H9 (cell line): ENCODE data around the gene NCOR2. TPM values are rescaled to one million over a fixed set of nuclear protein-coding genes. Genes with fewer than 3 reads are reported as not detected.

Source experiments
- DNase-seq: peaks from one replicate; pipeline ENCODE4 v3.0.0-alpha.2; 2017
- H2AFZ ChIP-seq: one replicate; pipeline ENCODE4 v1.6.1; 2013; ENCODE audit warnings: mild to moderate bottlenecking, low read length, control low read depth, moderate library complexity
- H2AK5ac ChIP-seq: 2 replicates; pipeline ENCODE4 v1.6.1; 2013; ENCODE audit warnings: low read length, control low read depth, mixed read lengths; ENCODE audit not compliant: insufficient read length
- H2BK120ac ChIP-seq: one replicate; pipeline ENCODE4 v1.6.1; 2013; ENCODE audit warnings: low read depth, mild to moderate bottlenecking, low read length, control low read depth, inconsistent platforms; ENCODE audit not compliant: poor library complexity, severe bottlenecking
- H2BK12ac ChIP-seq: 2 replicates; pipeline ENCODE4 v1.6.1; 2013; ENCODE audit warnings: low read length, control low read depth, mixed read lengths, low read depth; ENCODE audit not compliant: insufficient read length
- H2BK15ac ChIP-seq: 2 replicates; pipeline ENCODE4 v1.6.1; 2013; ENCODE audit warnings: low read depth, low read length, control low read depth
- H2BK20ac ChIP-seq: one replicate; pipeline ENCODE4 v1.6.1; 2013; ENCODE audit warnings: low read depth, mild to moderate bottlenecking, low read length, control low read depth, inconsistent platforms; ENCODE audit not compliant: poor library complexity, severe bottlenecking
- H2BK5ac ChIP-seq: 2 replicates; pipeline ENCODE4 v1.6.1; 2013; ENCODE audit warnings: low read length, control low read depth, mixed read lengths; ENCODE audit not compliant: insufficient read length
- H3K14ac ChIP-seq: 2 replicates; pipeline ENCODE4 v1.6.1; 2013; ENCODE audit warnings: low read length, control low read depth; ENCODE audit not compliant: insufficient read depth
- H3K18ac ChIP-seq: 2 replicates; pipeline ENCODE4 v1.6.1; 2013; ENCODE audit warnings: low read depth, mild to moderate bottlenecking, mixed read lengths, low read length, control low read depth; ENCODE audit not compliant: insufficient read length
- H3K23ac ChIP-seq: 2 replicates; pipeline ENCODE4 v1.6.1; 2013; ENCODE audit warnings: low read length, control low read depth, mixed read lengths, low read depth; ENCODE audit not compliant: insufficient read length
- H3K23me2 ChIP-seq: 2 replicates; pipeline ENCODE4 v1.6.1; 2013; ENCODE audit warnings: low read depth, mild to moderate bottlenecking, mixed read lengths, low read length, control low read depth; ENCODE audit not compliant: insufficient read length, poor library complexity, severe bottlenecking
- H3K27ac ChIP-seq: 2 replicates; pipeline ENCODE4 v1.5.1; 2013; ENCODE audit warnings: low read length, control low read depth, mixed read lengths, low read depth; ENCODE audit not compliant: insufficient read length
- H3K27me3 ChIP-seq: 2 replicates; pipeline ENCODE4 v1.6.1; 2013; ENCODE audit warnings: low read length, control low read depth, inconsistent platforms; ENCODE audit not compliant: insufficient read depth
- H3K4ac ChIP-seq: 2 replicates; pipeline ENCODE4 v1.6.1; 2013; ENCODE audit warnings: low read depth, mild to moderate bottlenecking, control low read depth, inconsistent platforms, low read length, moderate library complexity
- H3K4me1 ChIP-seq: 2 replicates; pipeline ENCODE4 v1.6.1; 2013; ENCODE audit warnings: low read length, control low read depth, inconsistent platforms; ENCODE audit not compliant: insufficient read depth
- H3K4me2 ChIP-seq: 2 replicates; pipeline ENCODE4 v1.6.1; 2013; ENCODE audit warnings: low read length, control low read depth, mixed read lengths; ENCODE audit not compliant: insufficient read length, insufficient read depth
- H3K56ac ChIP-seq: 2 replicates; pipeline ENCODE4 v1.6.1; 2013; ENCODE audit warnings: low read depth, mild to moderate bottlenecking, mixed read lengths, low read length, control low read depth; ENCODE audit not compliant: insufficient read length
- H3K79me1 ChIP-seq: 2 replicates; pipeline ENCODE4 v1.6.1; 2013; ENCODE audit warnings: low read depth, mild to moderate bottlenecking, moderate library complexity, low read length, control low read depth, inconsistent platforms; ENCODE audit not compliant: insufficient read depth, poor library complexity, severe bottlenecking
- H3K79me2 ChIP-seq: 2 replicates; pipeline ENCODE4 v1.6.1; 2013; ENCODE audit warnings: low read length, control low read depth, inconsistent platforms; ENCODE audit not compliant: insufficient read depth
- H3K9ac ChIP-seq: 2 replicates; pipeline ENCODE4 v1.6.1; 2013; ENCODE audit warnings: low read length, control low read depth, mixed read lengths; ENCODE audit not compliant: insufficient read length; ENCODE audit errors: extremely low read depth
- H3K9me3 ChIP-seq: one replicate; pipeline ENCODE4 v1.6.1; 2013; ENCODE audit warnings: low read depth, low read length, inconsistent platforms; ENCODE audit not compliant: control insufficient read depth
- H3T11ph ChIP-seq: one replicate; pipeline ENCODE4 v1.6.1; 2013; ENCODE audit warnings: mild to moderate bottlenecking, low read length, control low read depth, inconsistent platforms
- H4K20me1 ChIP-seq: one replicate; pipeline ENCODE4 v1.6.1; 2013; ENCODE audit not compliant: control insufficient read depth, insufficient read length, insufficient read depth
- H4K5ac ChIP-seq: 2 replicates; pipeline ENCODE4 v1.6.1; 2013; ENCODE audit warnings: low read depth, mild to moderate bottlenecking, mixed read lengths, low read length, control low read depth; ENCODE audit not compliant: insufficient read length
- H4K8ac ChIP-seq: replicated peaks from 2 replicates; pipeline ENCODE4 v1.6.1; 2013; ENCODE audit warnings: low read length, control low read depth, mixed read lengths, low read depth; ENCODE audit not compliant: insufficient read length
- H4K91ac ChIP-seq: 2 replicates; pipeline ENCODE4 v1.6.1; 2013; ENCODE audit warnings: low read depth, mild to moderate bottlenecking, moderate library complexity, mixed read lengths, low read length, control low read depth; ENCODE audit not compliant: insufficient read length
- H3K27ac Mint-ChIP-seq, 3 experiments: 2 replicates in 2 of 3; 3 replicates in 1 of 3; pipeline ENCODE4 v1.8.0; 2020 to 2021; ENCODE audit warnings: mixed read lengths in 3 of 3, mild to moderate bottlenecking in 1 of 3, moderate library complexity in 1 of 3
- H3K27me3 Mint-ChIP-seq: 2 replicates; pipeline ENCODE4 v1.8.0; 2021; ENCODE audit warnings: low read depth, mild to moderate bottlenecking, moderate library complexity, mixed read lengths
- H3K36me3 Mint-ChIP-seq, 3 experiments: 2 replicates in 2 of 3; 3 replicates in 1 of 3; pipeline ENCODE4 v1.8.0; 2020 to 2021; ENCODE audit warnings: low read depth in 3 of 3, mixed read lengths in 3 of 3; ENCODE audit not compliant: insufficient read depth in 1 of 3
- H3K4me1 Mint-ChIP-seq, 2 experiments: 2 replicates each; pipeline ENCODE4 v1.8.0; 2020; ENCODE audit warnings: mixed read lengths in 2 of 2
- H3K4me3 Mint-ChIP-seq, 2 experiments: 2 replicates in 1 of 2; 3 replicates in 1 of 2; pipeline ENCODE4 v1.8.0; 2020 to 2021; ENCODE audit warnings: mild to moderate bottlenecking in 2 of 2, mixed read lengths in 2 of 2, moderate library complexity in 1 of 2
- H3K9me3 Mint-ChIP-seq, 2 experiments: 2 replicates in 1 of 2; 3 replicates in 1 of 2; pipeline ENCODE4 v1.8.0; 2020; ENCODE audit warnings: mild to moderate bottlenecking in 2 of 2, mixed read lengths in 2 of 2, moderate library complexity in 1 of 2
- WGBS: extraction: QIAGEN DNeasy Blood & Tissue Kit; methylation state at CpG from one replicate; pipeline ENCODE4 v1.1.7; 2013; ENCODE audit warnings: missing lambda C conversion rate, low lambda C conversion rate, mixed read lengths; ENCODE audit not compliant: insufficient read length; ENCODE audit errors: extremely low coverage; 5-methylcytosine and 5-hydroxymethylcytosine counted together
- total RNA-seq: library from RNA; stranded (reverse); gene quantifications from 2 replicates; pipeline ENCODE4 v1.2.1, GENCODE V29; 2021
- TF ChIP-seq, protein P1 (sequence below): fragments of 200-600 bp; sonication (generic); conservative IDR thresholded peaks from 3 replicates; pipeline ENCODE4 v1.8.0; 2021; ENCODE audit warnings: antibody characterized with exemption, mild to moderate bottlenecking

Gene NCOR2
- total RNA-seq, 1 experiment from 2014 or later = 226 TPM

DNA sequence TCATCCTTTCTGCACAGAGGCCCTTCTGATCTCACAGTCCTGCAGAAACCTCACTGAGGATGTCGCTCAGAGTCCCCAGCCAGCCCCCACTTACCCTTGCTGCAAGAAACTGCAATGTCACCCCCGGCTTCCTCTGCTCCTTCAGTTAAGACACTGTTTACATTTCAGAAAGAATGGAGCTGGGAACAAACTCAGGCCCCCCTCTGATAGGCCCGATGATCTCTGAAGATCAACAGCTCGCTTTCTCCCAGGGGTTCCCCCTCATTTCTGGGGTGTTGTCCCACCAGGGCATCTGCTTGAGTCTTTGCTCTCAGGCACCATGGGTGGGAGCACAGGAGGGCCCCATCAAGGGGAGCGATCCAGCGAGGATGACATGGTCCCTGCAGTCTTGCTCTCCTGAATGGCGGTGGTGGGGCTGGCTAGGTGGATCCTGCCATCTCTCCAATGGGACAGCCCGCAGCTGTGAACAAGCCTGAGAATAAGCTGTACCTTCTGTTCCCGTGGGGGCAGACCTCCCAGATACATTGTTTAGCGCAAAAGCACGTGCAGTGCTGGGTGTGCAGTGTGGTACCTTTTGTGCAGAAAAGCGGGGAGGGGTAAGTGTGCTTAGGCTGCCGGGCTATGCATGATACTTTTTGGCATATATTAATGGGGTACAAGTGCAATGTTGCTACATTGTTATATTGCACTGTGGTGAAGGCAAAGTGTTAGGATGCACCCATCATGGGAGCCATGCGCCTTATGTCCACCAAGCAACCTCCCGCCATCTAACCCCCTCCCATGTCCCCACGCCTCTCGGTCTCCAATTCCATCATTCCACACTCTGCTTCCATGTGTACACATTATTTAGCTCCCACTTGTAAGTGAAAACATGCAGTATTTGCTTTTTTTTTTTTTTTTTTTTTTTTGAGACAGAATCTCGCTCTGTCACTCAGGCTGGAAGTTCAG lies 6.7 kb upstream of the NCOR2 start:
- H3K9me3 ChIP-seq = no peaks in the 10 kb centered on the region
- H3K79me2 ChIP-seq = no peaks in the 10 kb centered on the region
- TF ChIP-seq, protein P1, sequence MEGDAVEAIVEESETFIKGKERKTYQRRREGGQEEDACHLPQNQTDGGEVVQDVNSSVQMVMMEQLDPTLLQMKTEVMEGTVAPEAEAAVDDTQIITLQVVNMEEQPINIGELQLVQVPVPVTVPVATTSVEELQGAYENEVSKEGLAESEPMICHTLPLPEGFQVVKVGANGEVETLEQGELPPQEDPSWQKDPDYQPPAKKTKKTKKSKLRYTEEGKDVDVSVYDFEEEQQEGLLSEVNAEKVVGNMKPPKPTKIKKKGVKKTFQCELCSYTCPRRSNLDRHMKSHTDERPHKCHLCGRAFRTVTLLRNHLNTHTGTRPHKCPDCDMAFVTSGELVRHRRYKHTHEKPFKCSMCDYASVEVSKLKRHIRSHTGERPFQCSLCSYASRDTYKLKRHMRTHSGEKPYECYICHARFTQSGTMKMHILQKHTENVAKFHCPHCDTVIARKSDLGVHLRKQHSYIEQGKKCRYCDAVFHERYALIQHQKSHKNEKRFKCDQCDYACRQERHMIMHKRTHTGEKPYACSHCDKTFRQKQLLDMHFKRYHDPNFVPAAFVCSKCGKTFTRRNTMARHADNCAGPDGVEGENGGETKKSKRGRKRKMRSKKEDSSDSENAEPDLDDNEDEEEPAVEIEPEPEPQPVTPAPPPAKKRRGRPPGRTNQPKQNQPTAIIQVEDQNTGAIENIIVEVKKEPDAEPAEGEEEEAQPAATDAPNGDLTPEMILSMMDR = no peak
- peaks cover 0 to 7% of the 10 kb centered on the region in 2 experiments; a peak in 3 of 5 replicates for H3K9me3 Mint-ChIP-seq
- peak overlapping the region; percentile 72 to 79 (median 78); a peak in 4 of 7 replicates for H3K27ac Mint-ChIP-seq
- H3K9ac ChIP-seq = no peak overlapping the region
- no peak overlapping the region for H3T11ph ChIP-seq
- no peak overlapping the region for H4K91ac ChIP-seq
- H2BK20ac ChIP-seq = no peak overlapping the region
- no peak overlapping the region for H4K5ac ChIP-seq
- no peak overlapping the region for H3K4me2 ChIP-seq
- H3K14ac ChIP-seq = no peak overlapping the region
- no peak overlapping the region for H2AFZ ChIP-seq
- no peak overlapping the region for H2BK120ac ChIP-seq
- no peak overlapping the region for H2AK5ac ChIP-seq
- no peak overlapping the region for H3K18ac ChIP-seq
- H3K27me3 ChIP-seq = no peaks in the 10 kb centered on the region
- peaks cover 32 to 42% of the 10 kb centered on the region in 2 experiments for H3K4me1 Mint-ChIP-seq
- no CpG with 5 or more reads among the region's 18 CpGs for WGBS
- H3K56ac ChIP-seq = no peak overlapping the region
- H3K4ac ChIP-seq = no peak overlapping the region
- H2BK5ac ChIP-seq = no peak overlapping the region
- no peak overlapping the region for H4K8ac ChIP-seq
- H2BK12ac ChIP-seq = no peak overlapping the region
- no peak for DNase-seq
- peaks cover under 1% of the 10 kb centered on the region for H3K23me2 ChIP-seq
- peaks cover 8% of the 10 kb centered on the region; the same call in 1 of the 2 replicates for H3K27me3 Mint-ChIP-seq
- H3K36me3 Mint-ChIP-seq = peaks cover 3 to 9% (median 9%) of the 10 kb centered on the region in 3 experiments; a peak in 5 of 7 replicates
- H3K4me1 ChIP-seq = peaks cover 7% of the 10 kb centered on the region; the same call in 1 of the 2 replicates
- no peaks in the 10 kb centered on the region for H4K20me1 ChIP-seq
- no peak overlapping the region for H3K4me3 Mint-ChIP-seq
- H3K23ac ChIP-seq = no peak overlapping the region
- no peak overlapping the region for H2BK15ac ChIP-seq
- no peaks in the 10 kb centered on the region for H3K79me1 ChIP-seq
- no peak overlapping the region for H3K27ac ChIP-seq
